GM12878 (cell line): ENCODE results near the gene LGALS4. TPM values are rescaled to one million over a fixed set of nuclear protein-coding genes. Genes with fewer than 3 reads are reported as not detected.

ENCODE experiments used
- ATAC-seq: fragments of 200-7000 bp; cut with Tn5 transposase; 3 replicates; pipeline ENCODE4 v1.9.1; 2020; ENCODE audit warnings: mild to moderate bottlenecking, moderate library complexity
- BruUV-seq: library from RNA; stranded (reverse); fragments of 400-500 nt; replicated peaks from 2 replicates; lab custom pipeline; 2021; lab: Mats Ljungman, UMichigan
- CTCF ChIA-PET: fragments of 300-600 bp; sonication (Branson Sonifier 250); formaldehyde crosslinking; extraction: SDS; loops from one replicate; lab custom pipeline; 2021; ENCODE audit warnings: inconsistent platforms; lab: Yijun Ruan, JAX
- POLR2A ChIA-PET: fragments of 350-600 bp; formaldehyde crosslinking; extraction: SDS; loops from one replicate; lab custom pipeline; 2021; ENCODE audit warnings: inconsistent platforms; lab: Charles Lee
- RAD21 ChIA-PET: fragments of 300-600 bp; sonication (Branson Sonifier 250); formaldehyde crosslinking; loops from one replicate; lab custom pipeline; 2023; ENCODE audit warnings: antibody characterized with exemption; ENCODE audit not compliant: unreplicated experiment; lab: Charles Lee
- SMC1A ChIA-PET: fragments of 300-600 bp; sonication (Branson Sonifier 250); formaldehyde crosslinking; loops from one replicate; lab custom pipeline; 2023; ENCODE audit not compliant: unreplicated experiment, uncharacterized antibody; lab: Charles Lee
- DNase-seq: peaks from one replicate; pipeline ENCODE4 v3.0.0-alpha.2; 2011; ENCODE audit warnings: low read depth, low spot score
- FAIRE-seq: peaks from 3 replicates; lab custom pipeline; 2011; peaks lifted over from hg19 to GRCh38; lab: Jason Lieb, UNC
- H2AFZ ChIP-seq: 2 replicates; pipeline ENCODE4 v1.6.0; 2011; ENCODE audit warnings: low read depth, low read length, control low read depth; ENCODE audit not compliant: control insufficient read depth
- H3K27ac ChIP-seq: 2 replicates; pipeline ENCODE4 v1.5.1; 2011; ENCODE audit warnings: control low read depth; ENCODE audit not compliant: control insufficient read depth, insufficient read depth
- H3K27me3 ChIP-seq, 2 experiments: replicated peaks in 1 of 2; 2 replicates each; pipeline versions ENCODE4 v1.6.0 to v1.6.1; 2011; ENCODE audit warnings: low read length in 1 of 2; ENCODE audit not compliant: control insufficient read depth in 2 of 2, insufficient read depth in 2 of 2
- H3K36me3 ChIP-seq, 2 experiments: 2 replicates each; pipeline ENCODE4 v1.5.1; 2011; ENCODE audit warnings: low read length in 1 of 2; ENCODE audit not compliant: control insufficient read depth in 2 of 2, insufficient read depth in 2 of 2
- H3K4me1 ChIP-seq: 2 replicates; pipeline ENCODE4 v1.6.1; 2011; ENCODE audit warnings: mild to moderate bottlenecking, low read length, moderate library complexity, mixed read lengths; ENCODE audit not compliant: control insufficient read depth, insufficient read depth
- H3K4me2 ChIP-seq: 2 replicates; pipeline ENCODE4 v1.6.0; 2011; ENCODE audit warnings: control low read depth; ENCODE audit not compliant: control insufficient read depth, insufficient read depth
- H3K4me3 ChIP-seq: fragments of 200-600 bp; sonication (generic); 2 replicates; pipeline ENCODE4 v1.5.1; 2016
- H3K79me2 ChIP-seq: 2 replicates; pipeline ENCODE4 v1.6.0; 2011; ENCODE audit warnings: low read length; ENCODE audit not compliant: control insufficient read depth, insufficient read depth
- H3K9ac ChIP-seq: 2 replicates; pipeline ENCODE4 v1.8.0; 2011; ENCODE audit warnings: low read length, control low read depth, mixed read lengths; ENCODE audit not compliant: control insufficient read depth, insufficient read depth
- H3K9me3 ChIP-seq: replicated peaks from 3 replicates; pipeline ENCODE4 v1.5.1; 2011; ENCODE audit warnings: mild to moderate bottlenecking, low read length; ENCODE audit not compliant: control insufficient read depth, insufficient read depth
- H4K20me1 ChIP-seq: 2 replicates; pipeline ENCODE4 v1.6.0; 2011; ENCODE audit not compliant: control insufficient read depth, insufficient read depth
- CBFB ChIP-seq: IDR thresholded peaks from 2 replicates; pipeline ENCODE4 v1.6.1; 2016; ENCODE audit warnings: antibody characterized with exemption, low read depth
- FOS ChIP-seq: IDR thresholded peaks from 3 replicates; pipeline ENCODE4 v1.6.1; 2011; ENCODE audit warnings: borderline replicate concordance; ENCODE audit not compliant: insufficient read length; ENCODE audit errors: extremely low read depth
- GABPA ChIP-seq: IDR thresholded peaks from 2 replicates; pipeline ENCODE4 v1.6.1; 2014; ENCODE audit warnings: antibody characterized with exemption, low read depth, mild to moderate bottlenecking, inconsistent platforms
- HCFC1 ChIP-seq: fragments of 150-350 bp; IDR thresholded peaks from 2 replicates; pipeline ENCODE4 v1.6.1; 2014; ENCODE audit warnings: low read length
- MXI1 ChIP-seq: fragments of 150-350 bp; IDR thresholded peaks from 2 replicates; pipeline ENCODE4 v1.6.1; 2011; ENCODE audit warnings: low read depth, mild to moderate bottlenecking, inconsistent platforms, low read length, improper control_type of control experiment
- NBN ChIP-seq: fragments of 450-650 bp; IDR thresholded peaks from 2 replicates; pipeline ENCODE4 v1.6.1; 2016
- NRF1 ChIP-seq: conservative IDR thresholded peaks from 2 replicates; pipeline ENCODE4 v1.6.1; 2011; ENCODE audit warnings: mild to moderate bottlenecking, low read depth, low read length, improper control_type of control experiment
- PML ChIP-seq: IDR thresholded peaks from 2 replicates; pipeline ENCODE4 v1.6.1; 2012; ENCODE audit warnings: low read length, inconsistent platforms
- POLR2AphosphoS2 ChIP-seq: IDR thresholded peaks from 2 replicates; pipeline ENCODE4 v1.6.1; 2011; ENCODE audit warnings: low read depth, mild to moderate bottlenecking, low read length, improper control_type of control experiment, moderate library complexity
- SMAD5 ChIP-seq: IDR thresholded peaks from 2 replicates; pipeline ENCODE4 v1.6.1; 2016; ENCODE audit warnings: antibody characterized with exemption, low read depth
- SRF ChIP-seq, 2 experiments: IDR thresholded peaks; 2 replicates each; pipeline ENCODE4 v1.6.1; 2011; ENCODE audit warnings: low read depth in 2 of 2, low read length in 2 of 2, mild to moderate bottlenecking in 1 of 2, moderate library complexity in 1 of 2
- STAT3 ChIP-seq: IDR thresholded peaks from 2 replicates; pipeline ENCODE4 v1.6.1; 2011; ENCODE audit warnings: low read depth, low read length, improper control_type of control experiment
- TAF1 ChIP-seq: IDR thresholded peaks from 2 replicates; pipeline ENCODE4 v1.6.1; 2011; ENCODE audit warnings: mild to moderate bottlenecking, low read depth, low read length, borderline replicate concordance
- ZBED1 ChIP-seq: IDR thresholded peaks from 2 replicates; pipeline ENCODE4 v1.6.1; 2016; ENCODE audit warnings: borderline replicate concordance
- WGBS: methylation state at CpG from one replicate; pipeline ENCODE4 v1.1.6; 2016; ENCODE audit warnings: low lambda C conversion rate; ENCODE audit not compliant: insufficient replicate concordance, insufficient coverage; ENCODE audit errors: missing lambda C conversion rate; 5-methylcytosine and 5-hydroxymethylcytosine counted together
- in situ Hi-C: fragments of 300-500 bp; cut with MboI; formaldehyde crosslinking; loops from 9 replicates; pipeline ENCODE4 v1.14.3; 2018; ENCODE audit warnings: mixed read lengths
- intact Hi-C: fragments of 100-400 bp; cut with micrococcal nuclease; formaldehyde crosslinking; loops from one replicate; pipeline ENCODE4 v1.14.2; 2022; ENCODE audit not compliant: unreplicated experiment
- polyA plus RNA-seq, 11 experiments: library from polyadenylated mRNA; depleted of rRNA in 4 of 11; unstranded in 6 of 11; stranded (reverse) in 5 of 11; fragments of >200 nt; fragmentation: Nextera tagmentation in 4 of 11; fragmentation: Illumina TruSeq in 1 of 11; extraction: Ambion mirVana in 4 of 11; extraction: Trizol in 1 of 11; gene quantifications; 1 replicate in 1 of 11; 2 replicates in 10 of 11; pipeline versions ENCODE4 v1.2.1 to v1.2.3, GENCODE V29; 2011 to 2016; ENCODE audit warnings: inconsistent platforms in 2 of 11, missing spikeins in 2 of 11, low read depth in 1 of 11
- total RNA-seq, 4 experiments: library from RNA; depleted of rRNA in 3 of 4; stranded (reverse); fragments of >200 nt in 3 of 4; fragmentation: Illumina TruSeq in 1 of 4; extraction: Trizol in 1 of 4; gene quantifications; 2 replicates each; pipeline versions ENCODE4 v1.2.1 to v1.2.3, GENCODE V29; 2013 to 2021
- TF ChIP-seq, protein P1 (sequence below): fragments of 450-650 bp; conservative IDR thresholded peaks from 2 replicates; pipeline ENCODE4 v1.6.1; 2017; ENCODE audit warnings: mild to moderate bottlenecking, moderate library complexity
- TF ChIP-seq, protein P2 (sequence below): IDR thresholded peaks from 2 replicates; pipeline ENCODE4 v1.6.1; 2012; ENCODE audit warnings: low read depth, low read length, improper control_type of control experiment
- TF ChIP-seq, protein P3 (sequence below): fragments of 450-650 bp; IDR thresholded peaks from 2 replicates; pipeline ENCODE4 v1.6.1; 2016; ENCODE audit warnings: mild to moderate bottlenecking
- TF ChIP-seq, protein P4 (sequence below): fragments of 450-650 bp; IDR thresholded peaks from 2 replicates; pipeline ENCODE4 v1.6.1; 2017; ENCODE audit warnings: low read depth, mild to moderate bottlenecking, moderate library complexity

Gene LGALS4
- total and polyA plus RNA-seq, 10 of the 15 experiments (the other 5 are each of a cell fraction or from before 2014, with no cell fraction given): 0.13 to 2.1 (median 0.26) TPM; not detected in 4

DNA sequence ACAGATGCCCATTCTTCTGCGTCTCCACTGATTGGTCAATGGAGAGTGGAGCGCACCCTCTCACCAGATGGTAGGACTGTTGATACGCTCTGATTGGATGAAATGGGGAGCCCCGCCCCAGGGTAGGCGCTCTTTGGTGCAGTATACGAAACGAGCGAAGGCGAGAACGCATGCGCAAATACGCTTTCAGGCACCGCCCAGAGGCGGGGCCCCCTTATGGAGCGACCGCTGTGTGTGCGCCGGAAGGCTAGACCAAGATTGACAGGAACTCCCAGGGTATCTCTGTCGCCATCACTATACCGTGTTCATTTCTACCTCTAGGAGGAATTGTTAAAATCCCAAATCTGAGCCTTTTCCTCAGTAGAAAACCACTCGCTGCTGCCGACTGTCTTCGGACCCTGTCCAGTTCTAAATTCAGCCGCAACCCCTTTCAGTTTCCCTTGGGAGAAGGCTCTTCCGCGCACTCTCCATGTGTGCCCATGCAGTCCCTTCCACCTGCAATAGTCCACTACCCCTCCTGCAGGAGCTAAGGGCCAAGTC, 37.8 kb upstream of the LGALS4 start:
- no peaks in the 10 kb centered on the region for H3K9me3 ChIP-seq
- in situ Hi-C loops (no loop called here), intact Hi-C loops (loop anchor here (1.0 kb wide), 2 partner anchors 14 to 49 kb away; partner anchors contain the start of genes NFKBIB and SIRT2)
- H4K20me1 ChIP-seq: peaks cover 6% of the 10 kb centered on the region
- RAD21 ChIA-PET: interaction anchor here (1.4 to 3.6 kb wide), 4 partner anchors 14 to 27 kb away, joined by 5 to 47 read pairs (median 22); partner anchors contain the start of genes ECH1 and RINL
- SMC1A ChIA-PET: interaction anchor here (0.9 to 4.5 kb wide), 4 partner anchors 12 to 79 kb away, joined by 3 to 44 read pairs (median 13); no protein-coding TSS in a partner anchor
- H3K4me3 ChIP-seq: peak overlapping the region; percentile 78
- CTCF ChIA-PET: interaction anchor here (0.7 to 2.5 kb wide), 5 partner anchors 13 to 81 kb away, joined by 3 to 14 read pairs (median 6); partner anchors contain the start of gene ECH1
- H3K4me1 ChIP-seq: peaks cover 7% of the 10 kb centered on the region; the same call in 1 of the 2 replicates
- FAIRE-seq: peak; percentile 100
- H3K9ac ChIP-seq: peak overlapping the region; percentile 79
- BruUV-seq: TSS peak; percentile 97
- H2AFZ ChIP-seq: peak overlapping the region; percentile 11
- WGBS: 1% methylated on average over 26 of the region's 26 CpGs
- POLR2A ChIA-PET: interaction anchor here (1.0 to 4.4 kb wide), 8 partner anchors 15 to 232 kb away, joined by 3 to 144 read pairs (median 5); partner anchors contain the start of genes ECH1, MRPS12, NFKBIB and SARS2
- peaks cover 14 to 19% of the 10 kb centered on the region in 2 experiments for H3K36me3 ChIP-seq
- no peaks in the 10 kb centered on the region for H3K27me3 ChIP-seq
- peak overlapping the region; percentile 85 for H3K27ac ChIP-seq
- no peak for DNase-seq
- peak; percentile 84 for ATAC-seq
- H3K79me2 ChIP-seq: peaks cover 40% of the 10 kb centered on the region
- H3K4me2 ChIP-seq: peak overlapping the region; percentile 98
- TF ChIP-seq, protein P1, sequence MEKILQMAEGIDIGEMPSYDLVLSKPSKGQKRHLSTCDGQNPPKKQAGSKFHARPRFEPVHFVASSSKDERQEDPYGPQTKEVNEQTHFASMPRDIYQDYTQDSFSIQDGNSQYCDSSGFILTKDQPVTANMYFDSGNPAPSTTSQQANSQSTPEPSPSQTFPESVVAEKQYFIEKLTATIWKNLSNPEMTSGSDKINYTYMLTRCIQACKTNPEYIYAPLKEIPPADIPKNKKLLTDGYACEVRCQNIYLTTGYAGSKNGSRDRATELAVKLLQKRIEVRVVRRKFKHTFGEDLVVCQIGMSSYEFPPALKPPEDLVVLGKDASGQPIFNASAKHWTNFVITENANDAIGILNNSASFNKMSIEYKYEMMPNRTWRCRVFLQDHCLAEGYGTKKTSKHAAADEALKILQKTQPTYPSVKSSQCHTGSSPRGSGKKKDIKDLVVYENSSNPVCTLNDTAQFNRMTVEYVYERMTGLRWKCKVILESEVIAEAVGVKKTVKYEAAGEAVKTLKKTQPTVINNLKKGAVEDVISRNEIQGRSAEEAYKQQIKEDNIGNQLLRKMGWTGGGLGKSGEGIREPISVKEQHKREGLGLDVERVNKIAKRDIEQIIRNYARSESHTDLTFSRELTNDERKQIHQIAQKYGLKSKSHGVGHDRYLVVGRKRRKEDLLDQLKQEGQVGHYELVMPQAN: peak; percentile 40; the same call in 1 of the 2 replicates
- TF ChIP-seq, protein P2, sequence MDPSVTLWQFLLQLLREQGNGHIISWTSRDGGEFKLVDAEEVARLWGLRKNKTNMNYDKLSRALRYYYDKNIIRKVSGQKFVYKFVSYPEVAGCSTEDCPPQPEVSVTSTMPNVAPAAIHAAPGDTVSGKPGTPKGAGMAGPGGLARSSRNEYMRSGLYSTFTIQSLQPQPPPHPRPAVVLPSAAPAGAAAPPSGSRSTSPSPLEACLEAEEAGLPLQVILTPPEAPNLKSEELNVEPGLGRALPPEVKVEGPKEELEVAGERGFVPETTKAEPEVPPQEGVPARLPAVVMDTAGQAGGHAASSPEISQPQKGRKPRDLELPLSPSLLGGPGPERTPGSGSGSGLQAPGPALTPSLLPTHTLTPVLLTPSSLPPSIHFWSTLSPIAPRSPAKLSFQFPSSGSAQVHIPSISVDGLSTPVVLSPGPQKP: peak; percentile 52
- TF ChIP-seq SRF (IDR thresholded peaks at IDR 0.05; ENCODE audit: low read depth in 2 of 2, low read length in 2 of 2) (peak in 1 of 2 experiments; percentile 62; a peak in 2 of 4 replicates), ZBED1 (0 out of 2 replicates have a peak, but pooled peaks have one; percentile 52), FOS (peak; percentile 87), HCFC1 (peak; percentile 50; the same call in 1 of the 2 replicates), SMAD5 (peak; percentile 84; the same call in 1 of the 2 replicates), PML (peak; percentile 90), MXI1 (peak; percentile 62; the same call in 1 of the 2 replicates), NBN (peak; percentile 7; the same call in 1 of the 2 replicates), TAF1 (peak; percentile 70; the same call in 1 of the 2 replicates), NRF1 (peak; percentile 16; the same call in 1 of the 2 replicates), POLR2AphosphoS2 (peak; percentile 55; the same call in 1 of the 2 replicates), GABPA (peak; percentile 63; the same call in 1 of the 2 replicates), CBFB (no peak), STAT3 (no peak)
- TF ChIP-seq, protein P3, sequence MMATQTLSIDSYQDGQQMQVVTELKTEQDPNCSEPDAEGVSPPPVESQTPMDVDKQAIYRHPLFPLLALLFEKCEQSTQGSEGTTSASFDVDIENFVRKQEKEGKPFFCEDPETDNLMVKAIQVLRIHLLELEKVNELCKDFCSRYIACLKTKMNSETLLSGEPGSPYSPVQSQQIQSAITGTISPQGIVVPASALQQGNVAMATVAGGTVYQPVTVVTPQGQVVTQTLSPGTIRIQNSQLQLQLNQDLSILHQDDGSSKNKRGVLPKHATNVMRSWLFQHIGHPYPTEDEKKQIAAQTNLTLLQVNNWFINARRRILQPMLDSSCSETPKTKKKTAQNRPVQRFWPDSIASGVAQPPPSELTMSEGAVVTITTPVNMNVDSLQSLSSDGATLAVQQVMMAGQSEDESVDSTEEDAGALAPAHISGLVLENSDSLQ: no peak
- TF ChIP-seq, protein P4, sequence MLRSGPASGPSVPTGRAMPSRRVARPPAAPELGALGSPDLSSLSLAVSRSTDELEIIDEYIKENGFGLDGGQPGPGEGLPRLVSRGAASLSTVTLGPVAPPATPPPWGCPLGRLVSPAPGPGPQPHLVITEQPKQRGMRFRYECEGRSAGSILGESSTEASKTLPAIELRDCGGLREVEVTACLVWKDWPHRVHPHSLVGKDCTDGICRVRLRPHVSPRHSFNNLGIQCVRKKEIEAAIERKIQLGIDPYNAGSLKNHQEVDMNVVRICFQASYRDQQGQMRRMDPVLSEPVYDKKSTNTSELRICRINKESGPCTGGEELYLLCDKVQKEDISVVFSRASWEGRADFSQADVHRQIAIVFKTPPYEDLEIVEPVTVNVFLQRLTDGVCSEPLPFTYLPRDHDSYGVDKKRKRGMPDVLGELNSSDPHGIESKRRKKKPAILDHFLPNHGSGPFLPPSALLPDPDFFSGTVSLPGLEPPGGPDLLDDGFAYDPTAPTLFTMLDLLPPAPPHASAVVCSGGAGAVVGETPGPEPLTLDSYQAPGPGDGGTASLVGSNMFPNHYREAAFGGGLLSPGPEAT: 0 out of 2 replicates have a peak, but pooled peaks have one; percentile 10
